AG10803 (cell line): ENCODE measurements around the gene PRSS53.

Experiments
- DNase-seq: peaks from one replicate; pipeline ENCODE4 v3.0.0; 2010; ENCODE audit warnings: low read depth
- H3K4me3 ChIP-seq: 2 replicates; pipeline ENCODE4 v1.5.1; 2011; ENCODE audit warnings: mild to moderate bottlenecking, low read length, control low read depth
- CTCF ChIP-seq: conservative IDR thresholded peaks from 2 replicates; pipeline ENCODE4 v1.5.1; 2011; ENCODE audit warnings: mild to moderate bottlenecking, low read length, control low read depth, inconsistent platforms

The PRSS53 gene

GRCh38 chr16:31133046-31133501, 44.3 kb upstream of the PRSS53 start:
- DNase-seq, result no peak
- no peak for TF ChIP-seq CTCF
- no peak overlapping the region for H3K4me3 ChIP-seq

- TF ChIP-seq CTCF, result no peak
- no peak for DNase-seq
- no peak overlapping the region for H3K4me3 ChIP-seq
Observed at GRCh38 chr16:31132303-31132979, 43.7 kb upstream of the PRSS53 start.

DNA sequence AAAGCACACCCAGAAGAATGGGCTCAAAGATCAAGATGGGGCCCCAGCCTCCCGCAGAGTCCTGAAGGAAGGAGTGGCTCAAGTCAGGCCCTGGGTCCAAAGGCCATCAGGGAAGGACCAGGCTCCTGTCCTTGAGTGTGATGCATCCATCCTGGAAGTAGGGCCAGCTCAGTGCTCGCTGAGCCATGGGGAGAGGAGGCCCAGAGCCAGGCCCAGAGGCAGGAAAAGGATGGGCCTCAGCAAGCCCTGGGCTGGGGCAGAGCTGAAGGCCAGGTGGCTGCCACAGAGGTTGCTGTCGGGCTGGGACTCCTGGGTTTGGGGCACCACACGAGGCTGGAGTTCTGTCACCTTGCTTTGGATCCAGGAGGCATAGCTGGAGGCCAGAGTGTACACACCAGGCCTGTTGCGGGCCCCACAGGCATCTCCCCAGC, 43.1 kb upstream of the PRSS53 start:
- DNase-seq, result no peak
- no peak overlapping the region for H3K4me3 ChIP-seq
- TF ChIP-seq CTCF, result no peak

- no peak for DNase-seq
- no peak overlapping the region for H3K4me3 ChIP-seq
- no peak for TF ChIP-seq CTCF
Observed at GRCh38 chr16:31131416-31131815, 42.7 kb upstream of the PRSS53 start.

DNA sequence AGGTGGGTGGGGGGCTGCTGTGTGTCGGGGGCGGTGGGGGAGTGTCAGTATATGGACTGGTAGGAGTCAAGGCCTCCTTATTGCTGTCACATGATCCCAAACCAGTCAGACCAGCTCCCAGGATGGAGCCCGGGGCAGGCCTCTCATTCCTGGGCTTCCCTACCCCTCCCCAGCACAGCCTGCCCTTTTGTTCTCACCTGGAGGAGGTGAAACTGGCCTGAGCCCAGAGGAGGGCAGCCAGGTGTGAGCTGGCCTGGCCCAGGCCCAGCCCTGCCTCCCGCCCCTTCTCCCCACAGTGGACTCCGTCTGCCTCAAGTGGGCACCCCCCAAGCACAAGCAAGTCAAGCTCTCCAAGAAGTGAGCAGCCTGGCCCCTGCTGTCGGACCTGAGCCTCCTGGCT, 42.2 kb upstream of the PRSS53 start:
- H3K4me3 ChIP-seq, result no peak overlapping the region
- DNase-seq, result no peak
- TF ChIP-seq CTCF, result no peak

- DNase-seq, result no peak
- no peak for TF ChIP-seq CTCF
- no peak overlapping the region for H3K4me3 ChIP-seq
Observed at GRCh38 chr16:31130336-31130891, 41.7 kb upstream of the PRSS53 start.

DNA sequence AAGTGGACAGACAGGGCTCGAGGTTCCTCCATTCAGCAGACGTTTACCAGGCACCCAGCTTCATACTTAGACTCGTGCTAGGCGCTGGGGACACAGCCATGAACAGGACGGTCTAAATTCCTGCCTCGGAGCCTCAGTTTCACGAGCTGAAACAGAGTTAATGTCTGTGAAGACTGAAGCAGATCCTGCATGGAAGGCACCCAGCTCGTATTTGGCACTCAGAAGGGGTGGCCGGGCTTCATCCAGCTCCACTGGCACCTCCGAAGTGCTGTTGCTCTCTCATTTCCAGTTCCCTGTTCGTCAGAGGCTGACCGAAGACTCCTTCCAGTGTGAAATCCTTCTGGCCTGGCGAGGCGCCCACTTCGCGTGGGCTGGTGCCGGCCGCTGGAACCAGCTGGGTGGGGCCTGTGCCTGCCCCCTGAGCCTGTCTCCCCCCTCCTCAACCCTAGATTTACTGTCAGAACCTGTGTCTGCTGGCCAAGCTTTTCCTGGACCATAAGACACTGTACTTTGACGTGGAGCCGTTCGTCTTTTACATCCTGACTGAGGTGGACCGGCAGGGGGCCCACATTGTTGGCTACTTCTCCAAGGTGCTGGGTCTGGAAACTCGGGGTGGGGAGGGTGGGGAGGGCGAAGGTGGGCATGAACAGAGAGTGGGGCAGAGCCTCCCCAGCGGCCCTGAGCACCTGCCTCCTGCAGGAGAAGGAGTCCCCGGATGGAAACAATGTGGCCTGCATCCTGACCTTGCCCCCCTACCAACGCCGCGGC, 41.0 kb upstream of the PRSS53 start:
- TF ChIP-seq CTCF, result no peak
- H3K4me3 ChIP-seq, result no peak overlapping the region
- no peak for DNase-seq
